ENCODE results near the gene ABCD3. TPM values are rescaled to one million over a fixed set of nuclear protein-coding genes. Genes with fewer than 3 reads are reported as not detected.
"Not testable (repeated sequence)": the region's sequence is repeated elsewhere in the genome, so short reads cannot be mapped to it uniquely, and the experiment has no call there.

Gene ABCD3
- polyA plus RNA-seq (2012; ENCODE audit: missing spikeins): 21.9 TPM

GRCh38 chr1:94417978-94418663, at the start of gene ABCD3:
ABCD3 (plus strand) TSS chr1:94418389; CDS start chr1:94418479, 90 bp downstream.
- peak; percentile 76 for DNase-seq (ENCODE audit: insufficient read length)
- FAIRE-seq: peak; percentile 76
- TF ChIP-seq POLR2AphosphoS5 (IDR thresholded peaks at IDR 0.05; ENCODE audit: low read depth, low read length) (peak; percentile 77), POLR2A (IDR thresholded peaks at IDR 0.05; ENCODE audit: low read depth, low read length) (peak; percentile 80; the same call in 1 of the 2 replicates), TAF1 (IDR thresholded peaks at IDR 0.05; ENCODE audit: borderline replicate concordance, low read depth, low read length) (peak; percentile 35; the same call in 1 of the 2 replicates)

DNA sequence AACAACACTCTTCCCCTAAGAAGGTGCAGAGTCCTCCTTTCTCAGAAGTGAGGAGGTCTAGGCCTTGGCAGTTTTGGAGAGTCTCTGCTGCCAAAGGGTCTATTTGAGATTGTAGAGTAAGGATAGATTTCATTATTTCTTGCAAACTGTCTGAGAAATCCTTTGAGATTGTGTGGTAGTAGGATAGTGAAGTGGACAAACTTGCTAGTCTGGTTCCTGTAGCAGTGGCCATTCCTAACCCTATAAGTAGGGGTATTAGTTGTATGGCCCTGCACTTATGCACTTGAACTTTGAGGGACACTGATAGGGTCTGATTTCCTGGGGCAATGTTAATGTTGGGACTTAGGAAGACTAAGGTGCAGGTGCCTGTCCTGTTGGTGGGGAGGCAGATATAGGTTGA, 45.4 kb upstream of the ABCD3 start:
- FAIRE-seq; DNase-seq (ENCODE audit: insufficient read length): not testable (repeated sequence)

DNA sequence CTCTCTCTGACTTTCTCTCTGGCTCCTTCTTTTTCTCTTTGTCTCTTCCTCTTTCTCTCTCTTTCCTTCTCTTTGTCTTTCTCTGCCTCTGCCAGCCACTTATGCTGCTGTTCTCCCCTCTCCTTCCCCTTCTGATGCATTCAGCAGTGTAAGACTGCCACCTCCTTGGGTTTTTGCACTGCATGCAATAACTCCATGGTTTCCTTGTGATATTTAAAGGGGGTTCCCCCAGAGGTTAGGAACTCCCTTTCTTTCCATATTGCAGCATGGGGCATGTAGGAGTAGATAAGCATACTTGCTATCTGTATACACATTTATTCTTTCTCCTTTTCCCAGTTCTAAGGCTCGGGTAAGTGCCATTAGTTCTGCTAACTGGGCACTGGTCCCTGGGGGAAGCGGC, 44.9 kb upstream of the ABCD3 start:
- FAIRE-seq; DNase-seq (ENCODE audit: insufficient read length): not testable (repeated sequence)

GRCh38 chr1:94375666-94376065, 42.5 kb upstream of the ABCD3 start:
- FAIRE-seq: not testable (repeated sequence)

DNA sequence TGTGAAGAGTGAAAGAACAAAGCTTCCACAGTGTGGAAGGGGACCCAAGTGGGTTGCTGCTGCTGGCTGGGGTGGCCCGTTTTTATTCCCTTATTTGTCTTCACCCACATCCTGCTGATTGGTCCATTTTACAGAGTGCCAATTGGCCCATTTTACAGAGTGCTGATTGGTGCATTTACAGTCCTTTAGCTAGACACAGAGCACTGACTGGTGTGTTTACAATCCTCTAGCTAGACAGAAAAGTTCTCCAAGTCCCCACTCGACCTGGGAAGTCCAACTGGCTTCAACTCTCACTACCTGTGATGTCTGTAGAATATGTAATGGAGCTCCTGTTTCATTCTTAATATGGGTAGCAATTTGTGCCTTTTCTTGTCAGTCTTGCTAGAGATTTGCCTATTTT, 39.7 kb upstream of the ABCD3 start:
- FAIRE-seq; DNase-seq (ENCODE audit: insufficient read length): not testable (repeated sequence)

More at GRCh38 chr1:94375666-94376065, 42.5 kb upstream of the ABCD3 start:
- DNase-seq (ENCODE audit: insufficient read length): not testable (repeated sequence)

GRCh38 chr1:94379615-94380014, 38.6 kb upstream of the ABCD3 start:
- no peak for FAIRE-seq
- DNase-seq (ENCODE audit: insufficient read length): no peak

DNA sequence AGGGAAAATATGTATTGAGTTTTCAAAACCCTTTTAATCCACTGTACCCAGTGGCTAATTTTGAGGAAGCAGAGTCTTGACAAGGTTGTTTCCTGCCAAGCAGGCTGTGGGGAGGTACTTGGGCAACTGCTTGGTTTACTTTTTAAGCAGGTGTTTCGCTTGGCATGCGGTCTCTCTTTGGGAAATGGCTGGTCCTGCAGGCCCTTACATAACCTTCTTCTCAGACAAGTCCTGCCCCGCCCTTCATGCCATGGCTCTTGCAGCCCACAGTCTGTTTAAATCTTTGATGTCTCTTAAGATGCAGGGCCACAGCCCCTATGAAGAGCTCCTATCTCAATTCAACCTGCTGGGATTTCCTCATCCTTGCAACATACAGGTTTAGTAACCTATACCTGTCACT, 36.0 kb upstream of the ABCD3 start:
- no peak for DNase-seq (ENCODE audit: insufficient read length)

More at GRCh38 chr1:94379615-94380014, 38.6 kb upstream of the ABCD3 start:
- TF ChIP-seq TAF1 (IDR thresholded peaks at IDR 0.05; ENCODE audit: borderline replicate concordance, low read depth, low read length) (no peak), POLR2A (IDR thresholded peaks at IDR 0.05; ENCODE audit: low read depth, low read length) (no peak), POLR2AphosphoS5 (IDR thresholded peaks at IDR 0.05; ENCODE audit: low read depth, low read length) (no peak)

DNA sequence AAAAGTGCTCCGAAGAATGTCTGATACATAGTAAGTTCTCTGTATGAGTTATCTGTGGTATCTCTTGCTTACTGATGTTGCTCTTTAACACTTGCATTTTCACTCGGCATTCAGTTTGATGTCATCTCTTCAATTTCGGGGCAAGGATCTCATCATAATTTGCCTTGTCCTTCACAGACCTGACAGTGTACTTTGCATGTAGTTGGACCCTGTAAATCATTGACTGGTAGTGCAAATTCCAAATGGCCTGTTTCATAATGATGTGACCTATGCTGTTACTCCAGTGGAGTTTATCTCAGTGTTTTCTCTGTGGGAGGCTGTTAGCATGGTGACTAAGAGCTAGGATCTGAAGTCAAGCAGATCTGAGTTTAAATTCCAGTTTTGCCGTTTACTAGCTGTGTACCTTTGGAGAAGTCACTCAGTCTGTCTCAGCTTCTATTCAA, 34.2 kb upstream of the ABCD3 start:
- DNase-seq (ENCODE audit: insufficient read length) (no peak), FAIRE-seq (no peak)
- no peak for TF ChIP-seq POLR2AphosphoS5 (IDR thresholded peaks at IDR 0.05; ENCODE audit: low read depth, low read length)
- TF ChIP-seq TAF1 (IDR thresholded peaks at IDR 0.05; ENCODE audit: borderline replicate concordance, low read depth, low read length): no peak
- no peak for TF ChIP-seq POLR2A (IDR thresholded peaks at IDR 0.05; ENCODE audit: low read depth, low read length)

More for the DNA sequence above, 36.0 kb upstream of the ABCD3 start:
- TF ChIP-seq POLR2AphosphoS5 (IDR thresholded peaks at IDR 0.05; ENCODE audit: low read depth, low read length): no peak
- TF ChIP-seq POLR2A (IDR thresholded peaks at IDR 0.05; ENCODE audit: low read depth, low read length): no peak
- no peak for TF ChIP-seq TAF1 (IDR thresholded peaks at IDR 0.05; ENCODE audit: borderline replicate concordance, low read depth, low read length)
- no peak for FAIRE-seq

DNA sequence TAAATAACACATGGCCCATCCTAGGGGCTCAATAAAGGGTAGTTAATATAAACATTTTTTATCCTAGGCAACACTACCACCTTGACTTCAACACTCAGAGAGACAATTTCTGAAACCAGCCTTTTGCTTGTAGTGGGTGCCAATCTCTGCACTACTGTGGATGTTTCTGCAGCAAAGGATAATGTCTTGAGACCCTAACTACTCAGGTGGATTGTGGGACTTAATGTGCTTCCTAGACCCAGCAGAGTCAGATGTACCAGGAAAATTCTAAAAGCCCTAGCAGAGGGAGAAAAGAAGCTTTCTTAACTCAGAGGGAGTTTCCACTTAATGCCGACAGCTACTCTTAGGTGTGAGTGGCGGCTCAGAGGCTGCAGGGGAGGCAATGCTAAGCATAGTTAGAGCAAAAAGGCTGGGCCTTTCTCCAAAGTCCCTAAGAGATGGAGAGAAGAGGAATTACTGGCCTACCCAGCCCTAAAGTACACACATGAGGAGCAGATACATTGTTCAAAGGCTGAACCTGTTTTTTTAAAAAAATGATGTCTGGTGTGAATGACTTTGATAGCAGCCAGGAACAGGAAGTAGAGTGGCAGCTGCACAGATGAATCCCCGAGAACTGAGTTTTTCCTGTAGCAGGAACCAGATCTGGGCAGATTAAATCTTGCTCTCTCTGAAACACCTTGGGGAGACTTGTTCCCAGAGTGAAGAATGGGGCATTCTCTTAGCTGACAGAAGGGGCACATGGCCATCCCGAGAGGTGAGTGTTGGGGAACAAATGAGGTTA, 33.5 kb upstream of the ABCD3 start:
- TF ChIP-seq POLR2AphosphoS5 (IDR thresholded peaks at IDR 0.05; ENCODE audit: low read depth, low read length): no peak
- no peak for TF ChIP-seq TAF1 (IDR thresholded peaks at IDR 0.05; ENCODE audit: borderline replicate concordance, low read depth, low read length)
- no peak for TF ChIP-seq POLR2A (IDR thresholded peaks at IDR 0.05; ENCODE audit: low read depth, low read length)
- no peak for DNase-seq (ENCODE audit: insufficient read length)
- FAIRE-seq: no peak

GRCh38 chr1:94385308-94385929, 32.8 kb upstream of the ABCD3 start:
- TF ChIP-seq TAF1 (IDR thresholded peaks at IDR 0.05; ENCODE audit: borderline replicate concordance, low read depth, low read length) (no peak), POLR2AphosphoS5 (IDR thresholded peaks at IDR 0.05; ENCODE audit: low read depth, low read length) (no peak), POLR2A (IDR thresholded peaks at IDR 0.05; ENCODE audit: low read depth, low read length) (no peak)
- DNase-seq (ENCODE audit: insufficient read length): no peak
- no peak for FAIRE-seq

- TF ChIP-seq TAF1 (IDR thresholded peaks at IDR 0.05; ENCODE audit: borderline replicate concordance, low read depth, low read length) (no peak), POLR2A (IDR thresholded peaks at IDR 0.05; ENCODE audit: low read depth, low read length) (no peak), POLR2AphosphoS5 (IDR thresholded peaks at IDR 0.05; ENCODE audit: low read depth, low read length) (no peak)
- DNase-seq (ENCODE audit: insufficient read length): no peak
- FAIRE-seq: no peak
Measured at GRCh38 chr1:94389298-94389697, 28.9 kb upstream of the ABCD3 start.

DNA sequence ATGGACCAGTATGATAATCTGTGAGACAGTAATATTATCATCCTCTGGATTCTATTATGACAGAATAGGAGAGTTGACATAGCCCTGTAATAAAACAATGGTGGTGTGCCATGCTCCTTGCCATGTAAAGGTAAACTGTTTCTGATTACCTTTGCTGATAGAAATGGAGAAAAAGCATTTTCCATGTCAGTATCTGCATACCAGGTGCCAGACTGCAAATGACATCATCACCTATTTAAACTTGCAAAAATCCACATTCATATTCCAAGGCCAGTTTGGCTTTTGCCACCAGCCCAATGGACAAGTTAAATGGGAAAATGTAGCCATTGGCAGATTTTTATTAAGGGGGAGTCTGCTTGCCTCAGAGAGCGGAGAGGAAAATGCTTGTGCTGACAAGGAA, 23.9 kb upstream of the ABCD3 start:
- no peak for DNase-seq (ENCODE audit: insufficient read length)
- FAIRE-seq: no peak
- TF ChIP-seq TAF1 (IDR thresholded peaks at IDR 0.05; ENCODE audit: borderline replicate concordance, low read depth, low read length) (no peak), POLR2AphosphoS5 (IDR thresholded peaks at IDR 0.05; ENCODE audit: low read depth, low read length) (no peak), POLR2A (IDR thresholded peaks at IDR 0.05; ENCODE audit: low read depth, low read length) (no peak)

All from GM12892 (cell line).